Measurements from ENCODE around the gene ZNF136. TPM values are rescaled to one million over a fixed set of nuclear protein-coding genes. Genes with fewer than 3 reads are reported as not detected.

ZNF136 gene
- polyA plus RNA-seq, 1 experiment = 1.5 TPM

GRCh38 chr19:12180377-12180776 lies 17.5 kb downstream of the ZNF136 start:
- no peak for DNase-seq (ENCODE audit: low read depth)
- Histone ChIP-seq H3K27me3 (ENCODE audit: control insufficient read depth, insufficient read depth, low read length) (no peaks in the 10 kb centered on the region), H3K4me3 (ENCODE audit: low read depth, low read length) (no peak overlapping the region), H3K36me3 (ENCODE audit: control insufficient read depth, insufficient read depth, low read length) (no peaks in the 10 kb centered on the region)
- ChIA-PET CTCF (no interaction called here), POLR2A (no interaction called here)
- TF ChIP-seq, protein P1, sequence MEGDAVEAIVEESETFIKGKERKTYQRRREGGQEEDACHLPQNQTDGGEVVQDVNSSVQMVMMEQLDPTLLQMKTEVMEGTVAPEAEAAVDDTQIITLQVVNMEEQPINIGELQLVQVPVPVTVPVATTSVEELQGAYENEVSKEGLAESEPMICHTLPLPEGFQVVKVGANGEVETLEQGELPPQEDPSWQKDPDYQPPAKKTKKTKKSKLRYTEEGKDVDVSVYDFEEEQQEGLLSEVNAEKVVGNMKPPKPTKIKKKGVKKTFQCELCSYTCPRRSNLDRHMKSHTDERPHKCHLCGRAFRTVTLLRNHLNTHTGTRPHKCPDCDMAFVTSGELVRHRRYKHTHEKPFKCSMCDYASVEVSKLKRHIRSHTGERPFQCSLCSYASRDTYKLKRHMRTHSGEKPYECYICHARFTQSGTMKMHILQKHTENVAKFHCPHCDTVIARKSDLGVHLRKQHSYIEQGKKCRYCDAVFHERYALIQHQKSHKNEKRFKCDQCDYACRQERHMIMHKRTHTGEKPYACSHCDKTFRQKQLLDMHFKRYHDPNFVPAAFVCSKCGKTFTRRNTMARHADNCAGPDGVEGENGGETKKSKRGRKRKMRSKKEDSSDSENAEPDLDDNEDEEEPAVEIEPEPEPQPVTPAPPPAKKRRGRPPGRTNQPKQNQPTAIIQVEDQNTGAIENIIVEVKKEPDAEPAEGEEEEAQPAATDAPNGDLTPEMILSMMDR (IDR thresholded peaks at IDR 0.05; ENCODE audit: insufficient read depth, low read depth, low read length) = no peak

- DNase-seq (ENCODE audit: low read depth) = no peak
- peaks cover 9% of the 10 kb centered on the region for H3K36me3 ChIP-seq (ENCODE audit: control insufficient read depth, insufficient read depth, low read length)
- ChIA-PET CTCF (no interaction called here), POLR2A (no interaction called here)
- H3K4me3 ChIP-seq (ENCODE audit: low read depth, low read length) = no peak overlapping the region
- TF ChIP-seq, protein P1 (IDR thresholded peaks at IDR 0.05; ENCODE audit: insufficient read depth, low read depth, low read length) = no peak
- no peaks in the 10 kb centered on the region for H3K27me3 ChIP-seq (ENCODE audit: control insufficient read depth, insufficient read depth, low read length)
Measured at GRCh38 chr19:12187625-12188024, 24.7 kb downstream of the ZNF136 start.

DNA sequence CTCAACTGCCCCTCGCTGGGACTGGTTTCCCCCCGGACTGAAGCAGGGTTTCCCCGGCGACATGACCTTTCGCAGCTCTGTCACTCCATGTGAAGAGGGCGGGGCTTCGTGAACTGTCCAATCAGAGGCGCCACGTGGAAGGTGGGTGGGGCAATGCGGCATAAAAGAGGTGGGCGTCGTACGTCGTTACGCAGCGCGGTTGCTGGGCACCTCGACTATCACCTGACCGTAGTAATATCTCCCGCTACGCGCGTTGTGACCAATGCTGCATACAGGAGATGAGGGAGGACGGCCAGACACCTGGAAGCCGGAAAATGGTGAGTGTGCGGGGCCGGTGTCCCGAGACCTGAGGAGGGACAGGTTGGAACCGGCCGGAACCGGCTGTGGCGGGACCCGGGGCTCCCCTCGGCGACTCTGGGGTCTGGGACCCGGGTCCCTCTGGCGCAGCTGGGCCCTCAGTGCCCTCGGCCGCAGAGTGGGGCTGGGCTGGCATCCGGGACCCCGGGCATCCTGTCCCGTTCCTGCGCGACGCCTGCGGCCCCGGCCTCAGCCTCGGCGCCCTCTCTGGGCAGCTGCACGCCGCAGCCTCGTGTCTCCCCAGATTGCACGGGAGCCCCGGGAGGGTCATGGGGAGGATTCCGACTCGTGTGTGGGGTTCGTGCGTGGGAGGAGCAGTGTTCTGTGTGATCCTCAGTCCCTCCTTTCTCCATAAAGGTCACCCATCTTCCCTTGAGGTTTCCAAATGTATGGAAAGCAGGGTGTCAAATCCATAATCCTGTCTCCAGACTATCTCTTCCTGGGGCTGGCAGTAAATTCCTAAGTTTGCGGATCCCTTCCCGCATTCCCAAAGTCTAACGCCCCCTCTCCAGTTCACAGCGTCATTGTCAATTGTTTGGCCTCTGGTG lies 32.2 kb downstream of the ZNF136 start:
- DNase-seq (ENCODE audit: low read depth) = no peak
- Histone ChIP-seq H3K4me3 (ENCODE audit: low read depth, low read length) (peak overlapping the region; percentile 24), H3K27me3 (ENCODE audit: control insufficient read depth, insufficient read depth, low read length) (no peaks in the 10 kb centered on the region), H3K36me3 (ENCODE audit: control insufficient read depth, insufficient read depth, low read length) (peaks cover 2% of the 10 kb centered on the region; the same call in 1 of the 2 replicates)
- CTCF ChIA-PET = no interaction called here
- POLR2A ChIA-PET = no interaction called here
- TF ChIP-seq, protein P1 (IDR thresholded peaks at IDR 0.05; ENCODE audit: insufficient read depth, low read depth, low read length) = no peak

GRCh38 chr19:12198136-12198535 lies 35.2 kb downstream of the ZNF136 start:
- H3K4me3 ChIP-seq (ENCODE audit: low read depth, low read length) = no peak overlapping the region
- TF ChIP-seq, protein P1 (IDR thresholded peaks at IDR 0.05; ENCODE audit: insufficient read depth, low read depth, low read length) = no peak
- no peaks in the 10 kb centered on the region for H3K36me3 ChIP-seq (ENCODE audit: control insufficient read depth, insufficient read depth, low read length)
- ChIA-PET CTCF (no interaction called here), POLR2A (no interaction called here)
- H3K27me3 ChIP-seq (ENCODE audit: control insufficient read depth, insufficient read depth, low read length) = no peaks in the 10 kb centered on the region
- DNase-seq (ENCODE audit: low read depth) = no peak

- no peak for DNase-seq (ENCODE audit: low read depth)
- no peak overlapping the region for H3K4me3 ChIP-seq (ENCODE audit: low read depth, low read length)
- POLR2A ChIA-PET = interaction anchor here (0.6 kb wide), 1 partner anchor 11 kb away, joined by 3 read pairs; no protein-coding TSS in a partner anchor
- CTCF ChIA-PET = no interaction called here
- TF ChIP-seq, protein P1 (IDR thresholded peaks at IDR 0.05; ENCODE audit: insufficient read depth, low read depth, low read length) = no peak
- no peaks in the 10 kb centered on the region for H3K36me3 ChIP-seq (ENCODE audit: control insufficient read depth, insufficient read depth, low read length)
- no peaks in the 10 kb centered on the region for H3K27me3 ChIP-seq (ENCODE audit: control insufficient read depth, insufficient read depth, low read length)
Measured at GRCh38 chr19:12199757-12200419, 37.0 kb downstream of the ZNF136 start.
